ENCODE data around the gene AMPD3. TPM values are rescaled to one million over a fixed set of nuclear protein-coding genes. Genes with fewer than 3 reads are reported as not detected.

The AMPD3 gene
- total RNA-seq, 3 donors from 2014 or later: 6.2 to 6.6 (median 6.4) TPM

GRCh38 chr11:10490032-10490397 is 35.0 kb downstream of the AMPD3 start:
- peak overlapping the region; percentile 60 to 80 for H3K27ac ChIP-seq
- no peak overlapping the region for H3K4me3 ChIP-seq
- H3K4me1 ChIP-seq: no peaks in the 10 kb centered on the region
- H3K27me3 ChIP-seq: no peaks in the 10 kb centered on the region
- TF ChIP-seq POLR2A (IDR thresholded peaks at IDR 0.05): no peak
- TF ChIP-seq POLR2AphosphoS5 (IDR thresholded peaks at IDR 0.05): no peak
- TF ChIP-seq CTCF (IDR thresholded peaks at IDR 0.05): no peak
- intact Hi-C loops (cut with DNase I; ENCODE audit: low total_unique reads): no loop called here
- H3K36me3 ChIP-seq: no peaks in the 10 kb centered on the region
- no peaks in the 10 kb centered on the region for H3K9me3 ChIP-seq
- peak in 1 of 2 donors; percentile 33 for DNase-seq (ENCODE audit: low spot score in 2 of 2)

- Histone ChIP-seq H3K9me3 (no peaks in the 10 kb centered on the region), H3K27me3 (no peaks in the 10 kb centered on the region), H3K36me3 (no peaks in the 10 kb centered on the region), H3K4me1 (no peaks in the 10 kb centered on the region), H3K4me3 (no peak overlapping the region), H3K27ac (peak overlapping the region; percentile 60 to 80)
- DNase-seq (ENCODE audit: low spot score in 2 of 2): peak; percentile 38 to 45
- TF ChIP-seq POLR2AphosphoS5 (IDR thresholded peaks at IDR 0.05) (peak in 1 of 3 donors; percentile 79), CTCF (IDR thresholded peaks at IDR 0.05) (no peak)
- intact Hi-C loops (cut with DNase I; ENCODE audit: low total_unique reads): no loop called here
Observed at GRCh38 chr11:10490398-10491241, 35.6 kb downstream of the AMPD3 start.

- DNase-seq (ENCODE audit: low spot score in 2 of 2): no peak
- H3K27ac ChIP-seq: no peak overlapping the region
- intact Hi-C loops (cut with DNase I; ENCODE audit: low total_unique reads): no loop called here
Observed at GRCh38 chr11:10492084-10492483, 37.0 kb downstream of the AMPD3 start.

GRCh38 chr11:10493041-10493663 is 38.1 kb downstream of the AMPD3 start:
- peak in 1 of 2 donors; percentile 28 for DNase-seq (ENCODE audit: low spot score in 2 of 2)
- H3K4me3 ChIP-seq: no peak overlapping the region
- intact Hi-C loops (cut with DNase I; ENCODE audit: low total_unique reads): no loop called here

More at GRCh38 chr11:10492084-10492483, 37.0 kb downstream of the AMPD3 start:
- Histone ChIP-seq H3K4me3 (no peak overlapping the region), H3K9me3 (no peaks in the 10 kb centered on the region), H3K27me3 (no peaks in the 10 kb centered on the region), H3K36me3 (no peaks in the 10 kb centered on the region), H3K4me1 (no peaks in the 10 kb centered on the region)
- no peak for TF ChIP-seq POLR2AphosphoS5 (IDR thresholded peaks at IDR 0.05)
- no peak for TF ChIP-seq POLR2A (IDR thresholded peaks at IDR 0.05)
- TF ChIP-seq CTCF (IDR thresholded peaks at IDR 0.05): no peak

More at GRCh38 chr11:10493041-10493663, 38.1 kb downstream of the AMPD3 start:
- Histone ChIP-seq H3K27ac (no peak overlapping the region), H3K36me3 (no peaks in the 10 kb centered on the region), H3K4me1 (no peaks in the 10 kb centered on the region), H3K27me3 (no peaks in the 10 kb centered on the region), H3K9me3 (no peaks in the 10 kb centered on the region)
- TF ChIP-seq POLR2AphosphoS5 (IDR thresholded peaks at IDR 0.05) (no peak), POLR2A (IDR thresholded peaks at IDR 0.05) (no peak), CTCF (IDR thresholded peaks at IDR 0.05) (no peak)
